Activated T-helper 9 cell treated with anti-CD3 and anti-CD28 coated beads, Interleukin-2, amount 50 U/mL, for 16 hours (primary cell): ENCODE data around the gene DKK2.
"Not testable (repeated sequence)": the region's sequence is repeated elsewhere in the genome, so short reads cannot be mapped to it uniquely, and the experiment has no call there.

Experiments
- DNase-seq: peaks from one replicate; pipeline ENCODE4 v3.0.0-alpha.2; 2020; ENCODE audit warnings: low read depth

Gene DKK2

DNA sequence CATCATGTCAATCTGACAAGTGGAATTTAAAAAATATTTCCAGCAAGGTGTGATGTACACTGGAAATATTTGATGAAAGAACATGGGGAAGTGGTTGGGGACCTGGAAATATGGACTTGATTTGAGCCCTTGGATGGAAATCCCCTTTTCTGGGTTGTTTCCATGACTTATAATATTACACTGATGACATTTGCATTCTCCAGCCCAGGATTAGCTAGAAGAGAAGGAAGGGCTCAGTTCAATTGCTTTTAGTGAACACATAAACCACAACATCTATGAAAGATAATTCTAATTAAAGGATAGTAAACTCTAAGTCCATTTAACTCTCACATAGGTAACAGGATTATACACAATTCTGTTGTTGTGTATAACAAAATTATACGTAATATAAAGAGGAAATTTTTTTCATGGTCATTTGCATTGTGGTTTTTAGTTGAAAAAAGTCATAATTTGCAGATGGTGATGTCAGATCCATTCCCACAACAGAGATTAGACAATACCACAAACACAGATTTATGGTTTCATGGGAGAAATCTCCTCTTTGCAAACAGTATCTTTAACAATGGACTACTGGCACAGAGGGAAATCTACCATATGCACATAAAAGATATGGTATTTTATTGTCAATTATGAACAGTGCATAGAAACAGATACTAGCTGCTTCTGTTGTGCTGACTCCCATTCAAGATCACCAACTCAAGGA lies 126.5 kb downstream of the DKK2 start:
- DNase-seq: no peak

DNA sequence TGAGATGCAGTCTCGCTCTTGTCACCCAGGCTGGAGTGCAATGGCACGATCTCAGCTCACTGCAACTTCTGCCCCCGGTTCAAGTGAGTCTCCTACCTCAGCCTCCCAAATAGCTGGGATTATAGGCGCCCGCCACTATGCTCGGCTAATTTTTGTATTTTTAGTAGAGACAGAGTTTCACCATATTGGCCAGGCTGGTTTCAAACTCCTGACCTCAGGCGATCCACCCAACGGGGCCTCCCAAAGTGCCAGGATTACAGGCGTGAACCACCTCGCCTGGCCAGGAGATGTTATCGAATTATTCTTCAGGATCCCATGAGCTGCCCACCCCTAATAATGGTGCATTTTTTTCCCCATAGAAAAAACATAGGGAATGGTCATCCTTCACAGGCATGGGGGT lies 128.1 kb downstream of the DKK2 start:
- DNase-seq: not testable (repeated sequence)

GRCh38 chr4:106907216-106907615 lies 128.9 kb downstream of the DKK2 start:
- DNase-seq: no peak

DNA sequence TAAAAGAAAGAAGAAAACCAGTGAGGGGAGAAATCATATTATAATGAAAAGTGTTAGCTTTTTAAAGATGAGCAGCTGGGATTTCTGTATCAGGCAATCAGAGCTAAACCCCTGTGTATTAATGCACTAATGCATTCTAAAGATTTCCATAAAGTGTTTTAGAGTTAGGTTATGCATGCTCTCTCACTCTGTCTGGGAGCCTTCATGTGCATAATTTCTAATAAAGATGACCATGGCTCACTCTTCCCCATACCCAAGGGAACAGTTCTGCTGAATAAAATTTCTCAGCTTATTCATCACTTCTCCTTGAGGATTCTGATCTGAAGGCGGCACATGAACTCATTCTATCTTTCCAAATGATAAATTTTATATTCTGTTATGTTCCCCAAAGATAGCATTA lies 129.4 kb downstream of the DKK2 start:
- DNase-seq: no peak

DNA sequence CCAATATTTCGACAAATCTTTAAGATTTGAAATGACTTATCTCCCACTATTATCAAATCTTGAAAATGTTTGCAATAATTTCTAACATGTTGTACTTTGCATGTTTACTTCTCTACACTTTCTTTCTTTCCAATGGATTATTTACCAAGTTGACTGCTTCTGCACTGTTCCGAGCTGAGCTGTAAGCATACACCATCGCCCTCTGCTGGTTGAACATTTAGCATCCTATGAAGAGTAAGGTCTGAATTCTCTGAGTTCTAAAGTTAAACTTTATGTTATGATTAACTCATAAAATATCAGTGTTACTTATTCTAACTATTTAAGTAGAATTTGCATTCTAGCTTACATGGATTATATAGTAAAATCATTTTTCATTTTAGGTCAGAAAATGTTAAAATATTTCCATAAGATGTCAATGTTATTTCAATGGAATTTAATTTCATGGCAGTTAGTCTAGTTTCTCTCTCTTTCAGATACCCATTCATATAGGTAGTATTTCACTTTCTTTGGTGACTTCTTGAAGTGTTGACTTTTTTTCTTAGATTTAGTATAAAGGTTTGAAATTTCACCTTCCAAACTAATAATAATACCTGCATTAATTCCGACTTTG lies 137.4 kb downstream of the DKK2 start:
- no peak for DNase-seq

DNA sequence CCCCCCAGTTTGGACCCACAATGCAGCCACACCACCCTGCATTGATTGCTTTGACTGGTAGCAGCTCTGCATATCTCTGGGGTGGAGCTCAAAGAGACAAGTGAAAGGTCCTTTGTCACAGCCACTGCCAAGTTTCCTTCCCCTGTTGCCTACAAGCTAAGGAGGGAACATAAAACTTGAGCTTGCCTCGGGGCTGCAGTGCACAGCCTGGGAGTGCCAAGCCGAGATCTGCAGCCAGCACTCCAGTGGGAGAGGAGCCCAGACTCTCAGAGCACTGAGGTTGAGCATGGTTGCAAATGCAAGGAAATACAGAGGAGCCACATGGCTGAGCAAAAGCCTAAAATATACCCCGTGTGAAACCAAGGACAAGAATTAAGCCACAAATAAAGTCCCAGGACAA lies 142.2 kb downstream of the DKK2 start:
- no peak for DNase-seq

- no peak for DNase-seq
Observed at GRCh38 chr4:106893395-106893881, 142.7 kb downstream of the DKK2 start.

DNA sequence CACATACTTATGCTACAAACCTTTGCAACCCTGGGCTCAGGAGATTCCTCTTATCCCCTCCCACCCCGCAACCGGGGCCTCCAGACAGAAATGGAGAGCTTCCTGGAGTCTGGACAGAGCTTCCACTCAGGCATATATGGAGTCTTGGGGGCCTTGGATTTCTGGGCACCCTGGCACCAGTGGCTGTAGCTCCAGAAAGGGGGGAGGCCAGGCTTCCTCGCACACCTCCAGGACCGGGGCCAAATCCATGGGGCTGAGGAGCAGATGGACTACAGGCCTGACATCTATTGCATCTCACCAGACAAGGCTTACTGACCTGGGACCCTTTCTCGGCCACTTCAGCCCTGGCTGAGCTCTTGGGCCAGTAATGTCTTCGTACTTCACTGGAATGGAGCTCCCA lies 143.3 kb downstream of the DKK2 start:
- no peak for DNase-seq

DNA sequence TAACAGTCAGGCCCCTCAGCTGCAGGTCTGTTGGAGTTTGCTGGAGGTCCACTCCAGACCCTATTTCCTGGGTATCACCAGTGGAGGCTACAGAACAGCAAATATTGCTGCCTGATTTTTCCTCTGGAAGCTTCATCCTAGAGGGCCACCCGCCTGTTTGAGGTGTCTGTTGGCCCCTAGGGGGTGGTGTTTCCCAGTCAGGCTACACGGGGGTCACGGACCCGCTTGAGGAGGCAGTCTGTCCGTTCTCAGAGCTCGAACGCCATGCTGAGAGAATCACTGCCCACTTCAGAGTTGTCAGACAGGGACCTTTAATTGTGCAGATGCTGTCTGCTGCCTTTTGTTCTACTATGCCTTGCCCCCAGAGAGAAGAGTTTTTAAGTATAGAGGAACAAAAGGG lies 160.8 kb downstream of the DKK2 start:
- no peak for DNase-seq
